HL-60/S4 (cell line): ENCODE results near the gene DDN.

Experiments
- in situ Hi-C: fragments of 300-500 bp; cut with MboI; formaldehyde crosslinking; loops from 2 replicates; pipeline ENCODE4 v1.14.3; 2022; ENCODE audit warnings: low sequenced_read_pairs

The DDN gene

GRCh38 chr12:48985901-48986300 lies 13.3 kb downstream of the DDN start:
- in situ Hi-C loops = no loop called here

GRCh38 chr12:48985475-48985897 lies 13.7 kb downstream of the DDN start:
- in situ Hi-C loops = no loop called here

- in situ Hi-C loops = no loop called here
Observed at GRCh38 chr12:48982397-48983080, 16.6 kb downstream of the DDN start.

GRCh38 chr12:48981757-48982157 lies 17.4 kb downstream of the DDN start:
- in situ Hi-C loops = no loop called here

GRCh38 chr12:48980953-48981756 lies 18.0 kb downstream of the DDN start:
- in situ Hi-C loops = no loop called here

- in situ Hi-C loops = no loop called here
Observed at GRCh38 chr12:48980389-48980952, 18.7 kb downstream of the DDN start.

- in situ Hi-C loops = loop anchor here (5.0 kb wide), 1 partner anchor 112 kb away; the partner anchor contains the start of gene RND1
Observed at GRCh38 chr12:48979602-48980388, 19.4 kb downstream of the DDN start.

GRCh38 chr12:48978741-48979601 lies 20.2 kb downstream of the DDN start:
- in situ Hi-C loops = loop anchor here (5.0 kb wide), 1 partner anchor 112 kb away; the partner anchor contains the start of gene RND1

GRCh38 chr12:48978291-48978740 lies 20.9 kb downstream of the DDN start, which contains the start of gene WNT1:
Gene WNT1 (plus strand): TSS chr12:48978322. CDS start chr12:48978651, 329 bp downstream.
- in situ Hi-C loops = loop anchor here (5.0 kb wide), 1 partner anchor 111 kb away; the partner anchor contains the start of gene RND1

- in situ Hi-C loops = loop anchor here (5.0 kb wide), 1 partner anchor 110 kb away; the partner anchor contains the start of gene RND1
Observed at GRCh38 chr12:48977290-48978281, 21.6 kb downstream of the DDN start.

- in situ Hi-C loops = no loop called here
Observed at GRCh38 chr12:48973941-48974673, 25.1 kb downstream of the DDN start.

GRCh38 chr12:48973531-48973930 lies 25.6 kb downstream of the DDN start:
- in situ Hi-C loops = no loop called here

GRCh38 chr12:48972952-48973483 lies 26.2 kb downstream of the DDN start:
- in situ Hi-C loops = no loop called here

GRCh38 chr12:48972213-48972951 lies 26.8 kb downstream of the DDN start:
- in situ Hi-C loops = no loop called here

GRCh38 chr12:48970702-48971334 lies 28.4 kb downstream of the DDN start:
- in situ Hi-C loops = no loop called here
